ACC112 (cell line): ENCODE measurements around the gene DBH.

Experiments
- H2AFZ ChIP-seq: fragments of 200-600 bp; sonication (generic); one replicate; pipeline ENCODE4 v1.6.0; 2017; ENCODE audit warnings: antibody characterized with exemption, low read length; ENCODE audit not compliant: unreplicated experiment
- H3K27ac ChIP-seq: fragments of 200-600 bp; sonication (generic); 2 replicates; pipeline ENCODE4 v1.5.1; 2014; ENCODE audit warnings: low read depth, mild to moderate bottlenecking, antibody characterized with exemption, low read length, moderate library complexity
- H3K27me3 ChIP-seq: fragments of 200-600 bp; sonication (generic); 2 replicates; pipeline ENCODE4 v1.6.1; 2014; ENCODE audit warnings: mild to moderate bottlenecking, antibody characterized with exemption, low read length, moderate library complexity, mixed read lengths; ENCODE audit not compliant: insufficient read depth
- H3K36me3 ChIP-seq: fragments of 200-600 bp; sonication (generic); 2 replicates; pipeline ENCODE4 v1.6.1; 2016; ENCODE audit warnings: mild to moderate bottlenecking, antibody characterized with exemption, low read length, moderate library complexity, mixed read lengths; ENCODE audit not compliant: insufficient read depth
- H3K4me1 ChIP-seq: fragments of 200-600 bp; sonication (generic); one replicate; pipeline ENCODE4 v1.6.1; 2016; ENCODE audit warnings: low read length, mixed read lengths; ENCODE audit not compliant: insufficient read depth, unreplicated experiment, control insufficient read depth
- H3K4me3 ChIP-seq: fragments of 200-600 bp; sonication (generic); 2 replicates; pipeline ENCODE4 v1.5.1; 2014; ENCODE audit warnings: mild to moderate bottlenecking, low read depth, low read length
- H3K79me2 ChIP-seq: fragments of 200-600 bp; sonication (generic); one replicate; pipeline ENCODE4 v1.6.0; 2016; ENCODE audit warnings: low read length; ENCODE audit not compliant: control insufficient read depth, unreplicated experiment, insufficient read depth

The DBH gene

GRCh38 chr9:133684936-133685361 is 48.8 kb downstream of the DBH start:
- Histone ChIP-seq H3K27ac (no peak overlapping the region), H3K79me2 (no peaks in the 10 kb centered on the region), H3K4me1 (peaks cover 10% of the 10 kb centered on the region), H2AFZ (no peak overlapping the region), H3K36me3 (no peaks in the 10 kb centered on the region), H3K27me3 (no peaks in the 10 kb centered on the region), H3K4me3 (no peak overlapping the region)

- Histone ChIP-seq H3K4me3 (no peak overlapping the region), H3K79me2 (no peaks in the 10 kb centered on the region), H3K4me1 (peaks cover 10% of the 10 kb centered on the region), H2AFZ (no peak overlapping the region), H3K27ac (no peak overlapping the region), H3K27me3 (no peaks in the 10 kb centered on the region), H3K36me3 (no peaks in the 10 kb centered on the region)
These were observed 49.8 kb downstream of the DBH start for GRCh38 chr9:133685653-133686609.

GRCh38 chr9:133686642-133687575 is 50.7 kb downstream of the DBH start:
- no peak overlapping the region for H3K27ac ChIP-seq
- no peak overlapping the region for H3K4me3 ChIP-seq
- H2AFZ ChIP-seq = no peak overlapping the region
- no peaks in the 10 kb centered on the region for H3K27me3 ChIP-seq
- peaks cover 18% of the 10 kb centered on the region for H3K4me1 ChIP-seq
- no peaks in the 10 kb centered on the region for H3K36me3 ChIP-seq
- no peaks in the 10 kb centered on the region for H3K79me2 ChIP-seq

GRCh38 chr9:133687856-133688761 is 51.9 kb downstream of the DBH start:
- Histone ChIP-seq H3K79me2 (no peaks in the 10 kb centered on the region), H3K27me3 (no peaks in the 10 kb centered on the region), H3K36me3 (no peaks in the 10 kb centered on the region), H3K27ac (no peak overlapping the region), H2AFZ (no peak overlapping the region), H3K4me1 (peaks cover 20% of the 10 kb centered on the region), H3K4me3 (no peak overlapping the region)

GRCh38 chr9:133689151-133689763 is 53.1 kb downstream of the DBH start:
- Histone ChIP-seq H3K4me3 (no peak overlapping the region), H2AFZ (no peak overlapping the region), H3K36me3 (no peaks in the 10 kb centered on the region), H3K4me1 (peaks cover 11% of the 10 kb centered on the region), H3K79me2 (no peaks in the 10 kb centered on the region), H3K27ac (no peak overlapping the region), H3K27me3 (no peaks in the 10 kb centered on the region)

- Histone ChIP-seq H3K27ac (no peak overlapping the region), H3K27me3 (no peaks in the 10 kb centered on the region), H3K4me3 (no peak overlapping the region), H2AFZ (no peak overlapping the region), H3K79me2 (no peaks in the 10 kb centered on the region), H3K4me1 (peaks cover 11% of the 10 kb centered on the region), H3K36me3 (no peaks in the 10 kb centered on the region)
These were observed 54.0 kb downstream of the DBH start for GRCh38 chr9:133690081-133690561.

GRCh38 chr9:133691191-133691590 is 55.0 kb downstream of the DBH start:
- no peaks in the 10 kb centered on the region for H3K27me3 ChIP-seq
- H3K27ac ChIP-seq = no peak overlapping the region
- no peak overlapping the region for H3K4me3 ChIP-seq
- H3K79me2 ChIP-seq = no peaks in the 10 kb centered on the region
- no peak overlapping the region for H2AFZ ChIP-seq
- peaks cover 11% of the 10 kb centered on the region for H3K4me1 ChIP-seq
- H3K36me3 ChIP-seq = no peaks in the 10 kb centered on the region

- H3K27ac ChIP-seq = no peak overlapping the region
These were observed 55.6 kb downstream of the DBH start for GRCh38 chr9:133691626-133692363.

GRCh38 chr9:133692364-133692985 is 56.3 kb downstream of the DBH start:
- no peaks in the 10 kb centered on the region for H3K36me3 ChIP-seq
- no peak overlapping the region for H3K4me3 ChIP-seq
- no peak overlapping the region for H2AFZ ChIP-seq
- no peaks in the 10 kb centered on the region for H3K79me2 ChIP-seq
- no peak overlapping the region for H3K27ac ChIP-seq
- H3K4me1 ChIP-seq = peaks cover 11% of the 10 kb centered on the region
- no peaks in the 10 kb centered on the region for H3K27me3 ChIP-seq

More at GRCh38 chr9:133691626-133692363, 55.6 kb downstream of the DBH start:
- Histone ChIP-seq H2AFZ (no peak overlapping the region), H3K27me3 (no peaks in the 10 kb centered on the region), H3K79me2 (no peaks in the 10 kb centered on the region), H3K36me3 (no peaks in the 10 kb centered on the region), H3K4me3 (no peak overlapping the region), H3K4me1 (peaks cover 11% of the 10 kb centered on the region)
